Measurements from ENCODE around the gene NAT14. TPM values are rescaled to one million over a fixed set of nuclear protein-coding genes. Genes with fewer than 3 reads are reported as not detected.

The NAT14 gene
- polyA plus RNA-seq, 1 donor from 2014 or later: 129 TPM

DNA sequence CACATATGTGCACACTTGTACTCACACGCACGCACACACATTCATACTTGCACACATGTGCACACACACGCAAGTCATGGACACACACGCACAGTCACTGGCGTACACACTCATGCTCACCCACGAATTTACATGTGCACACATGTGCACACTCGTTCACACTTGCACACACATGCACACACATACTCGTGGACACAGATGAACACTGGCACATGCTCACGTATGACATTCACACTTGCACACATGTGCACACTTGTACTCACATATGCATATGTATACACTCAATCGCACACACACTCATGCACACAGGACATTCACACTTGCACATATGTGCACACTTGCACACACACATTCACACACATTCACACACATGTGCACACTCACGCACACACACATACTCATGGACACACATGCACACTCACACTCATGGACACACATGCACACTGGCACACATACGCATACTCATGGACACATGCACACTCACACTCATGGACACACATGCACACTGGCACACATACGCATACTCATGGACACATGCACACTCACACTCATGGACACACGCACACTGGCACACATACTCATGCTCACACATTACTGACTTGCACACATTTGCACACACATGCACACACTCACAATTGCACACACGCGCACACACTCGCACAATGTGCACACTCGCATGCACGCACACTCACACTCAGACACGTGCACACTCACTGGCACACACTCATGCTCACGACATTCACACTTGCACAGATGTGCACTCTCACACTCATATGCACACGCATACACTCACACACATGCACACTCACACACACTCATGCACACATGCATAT lies 42.4 kb downstream of the NAT14 start:
- Histone ChIP-seq H3K9me3 (ENCODE audit: low read length) (no peaks in the 10 kb centered on the region), H3K36me3 (ENCODE audit: insufficient read depth, low read length) (no peaks in the 10 kb centered on the region), H3K9ac (ENCODE audit: low read length) (no peak overlapping the region), H4K20me1 (ENCODE audit: insufficient read depth) (no peaks in the 10 kb centered on the region), H3K9me2 (ENCODE audit: insufficient read depth, low read length) (no peaks in the 10 kb centered on the region), H3K27ac (ENCODE audit: low read length) (no peak overlapping the region), H3F3A (ENCODE audit: insufficient read depth, low read length, poor library complexity, severe bottlenecking) (no peaks in the 10 kb centered on the region), H3K4me2 (ENCODE audit: low read length) (no peak overlapping the region), H3K27me3 (ENCODE audit: insufficient read depth, low read depth, low read length) (no peaks in the 10 kb centered on the region), H3K79me2 (replicated peaks; ENCODE audit: insufficient read depth, low read length) (no peaks in the 10 kb centered on the region), H3K4me3 (ENCODE audit: low read length) (no peak overlapping the region), H2AFZ (ENCODE audit: low read depth, low read length) (no peak overlapping the region)
- TF ChIP-seq MXI1 (conservative IDR thresholded peaks at IDR 0.05; ENCODE audit: poor library complexity, severe bottlenecking) (no peak), EP300 (conservative IDR thresholded peaks at IDR 0.05; ENCODE audit: poor library complexity, severe bottlenecking) (no peak), SMC3 (conservative IDR thresholded peaks at IDR 0.05; ENCODE audit: poor library complexity) (no peak), EZH2 (IDR thresholded peaks at IDR 0.05; ENCODE audit: borderline replicate concordance, insufficient read depth, low read length, poor library complexity, severe bottlenecking) (no peak), POLR2AphosphoS5 (IDR thresholded peaks at IDR 0.05) (no peak), RAD21 (conservative IDR thresholded peaks at IDR 0.05) (no peak), TAF1 (IDR thresholded peaks at IDR 0.05; ENCODE audit: low read depth) (no peak)
- TF ChIP-seq, protein P1, sequence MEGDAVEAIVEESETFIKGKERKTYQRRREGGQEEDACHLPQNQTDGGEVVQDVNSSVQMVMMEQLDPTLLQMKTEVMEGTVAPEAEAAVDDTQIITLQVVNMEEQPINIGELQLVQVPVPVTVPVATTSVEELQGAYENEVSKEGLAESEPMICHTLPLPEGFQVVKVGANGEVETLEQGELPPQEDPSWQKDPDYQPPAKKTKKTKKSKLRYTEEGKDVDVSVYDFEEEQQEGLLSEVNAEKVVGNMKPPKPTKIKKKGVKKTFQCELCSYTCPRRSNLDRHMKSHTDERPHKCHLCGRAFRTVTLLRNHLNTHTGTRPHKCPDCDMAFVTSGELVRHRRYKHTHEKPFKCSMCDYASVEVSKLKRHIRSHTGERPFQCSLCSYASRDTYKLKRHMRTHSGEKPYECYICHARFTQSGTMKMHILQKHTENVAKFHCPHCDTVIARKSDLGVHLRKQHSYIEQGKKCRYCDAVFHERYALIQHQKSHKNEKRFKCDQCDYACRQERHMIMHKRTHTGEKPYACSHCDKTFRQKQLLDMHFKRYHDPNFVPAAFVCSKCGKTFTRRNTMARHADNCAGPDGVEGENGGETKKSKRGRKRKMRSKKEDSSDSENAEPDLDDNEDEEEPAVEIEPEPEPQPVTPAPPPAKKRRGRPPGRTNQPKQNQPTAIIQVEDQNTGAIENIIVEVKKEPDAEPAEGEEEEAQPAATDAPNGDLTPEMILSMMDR (IDR thresholded peaks at IDR 0.05; ENCODE audit: poor library complexity, severe bottlenecking): no peak
- TF ChIP-seq, protein P2, sequence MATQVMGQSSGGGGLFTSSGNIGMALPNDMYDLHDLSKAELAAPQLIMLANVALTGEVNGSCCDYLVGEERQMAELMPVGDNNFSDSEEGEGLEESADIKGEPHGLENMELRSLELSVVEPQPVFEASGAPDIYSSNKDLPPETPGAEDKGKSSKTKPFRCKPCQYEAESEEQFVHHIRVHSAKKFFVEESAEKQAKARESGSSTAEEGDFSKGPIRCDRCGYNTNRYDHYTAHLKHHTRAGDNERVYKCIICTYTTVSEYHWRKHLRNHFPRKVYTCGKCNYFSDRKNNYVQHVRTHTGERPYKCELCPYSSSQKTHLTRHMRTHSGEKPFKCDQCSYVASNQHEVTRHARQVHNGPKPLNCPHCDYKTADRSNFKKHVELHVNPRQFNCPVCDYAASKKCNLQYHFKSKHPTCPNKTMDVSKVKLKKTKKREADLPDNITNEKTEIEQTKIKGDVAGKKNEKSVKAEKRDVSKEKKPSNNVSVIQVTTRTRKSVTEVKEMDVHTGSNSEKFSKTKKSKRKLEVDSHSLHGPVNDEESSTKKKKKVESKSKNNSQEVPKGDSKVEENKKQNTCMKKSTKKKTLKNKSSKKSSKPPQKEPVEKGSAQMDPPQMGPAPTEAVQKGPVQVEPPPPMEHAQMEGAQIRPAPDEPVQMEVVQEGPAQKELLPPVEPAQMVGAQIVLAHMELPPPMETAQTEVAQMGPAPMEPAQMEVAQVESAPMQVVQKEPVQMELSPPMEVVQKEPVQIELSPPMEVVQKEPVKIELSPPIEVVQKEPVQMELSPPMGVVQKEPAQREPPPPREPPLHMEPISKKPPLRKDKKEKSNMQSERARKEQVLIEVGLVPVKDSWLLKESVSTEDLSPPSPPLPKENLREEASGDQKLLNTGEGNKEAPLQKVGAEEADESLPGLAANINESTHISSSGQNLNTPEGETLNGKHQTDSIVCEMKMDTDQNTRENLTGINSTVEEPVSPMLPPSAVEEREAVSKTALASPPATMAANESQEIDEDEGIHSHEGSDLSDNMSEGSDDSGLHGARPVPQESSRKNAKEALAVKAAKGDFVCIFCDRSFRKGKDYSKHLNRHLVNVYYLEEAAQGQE (IDR thresholded peaks at IDR 0.05; ENCODE audit: borderline replicate concordance): no peak

- no peaks in the 10 kb centered on the region for H3K36me3 ChIP-seq (ENCODE audit: insufficient read depth, low read length)
- no peak overlapping the region for H3K4me3 ChIP-seq (ENCODE audit: low read length)
- TF ChIP-seq, protein P2 (IDR thresholded peaks at IDR 0.05; ENCODE audit: borderline replicate concordance): no peak
- TF ChIP-seq, protein P1 (IDR thresholded peaks at IDR 0.05; ENCODE audit: poor library complexity, severe bottlenecking): no peak
- TF ChIP-seq POLR2AphosphoS5 (IDR thresholded peaks at IDR 0.05) (no peak), EP300 (conservative IDR thresholded peaks at IDR 0.05; ENCODE audit: poor library complexity, severe bottlenecking) (no peak), MXI1 (conservative IDR thresholded peaks at IDR 0.05; ENCODE audit: poor library complexity, severe bottlenecking) (no peak), SMC3 (conservative IDR thresholded peaks at IDR 0.05; ENCODE audit: poor library complexity) (no peak), TAF1 (IDR thresholded peaks at IDR 0.05; ENCODE audit: low read depth) (no peak)
- no peaks in the 10 kb centered on the region for H3K79me2 ChIP-seq (replicated peaks; ENCODE audit: insufficient read depth, low read length)
- no peak overlapping the region for H3K27ac ChIP-seq (ENCODE audit: low read length)
- H3K9ac ChIP-seq (ENCODE audit: low read length): peak overlapping the region; percentile 9
- H3K4me2 ChIP-seq (ENCODE audit: low read length): no peak overlapping the region
- no peaks in the 10 kb centered on the region for H3K9me3 ChIP-seq (ENCODE audit: low read length)
- H4K20me1 ChIP-seq (ENCODE audit: insufficient read depth): no peaks in the 10 kb centered on the region
- no peak overlapping the region for H2AFZ ChIP-seq (ENCODE audit: low read depth, low read length)
- H3K9me2 ChIP-seq (ENCODE audit: insufficient read depth, low read length): no peaks in the 10 kb centered on the region
- H3K27me3 ChIP-seq (ENCODE audit: insufficient read depth, low read depth, low read length): no peaks in the 10 kb centered on the region
- H3F3A ChIP-seq (ENCODE audit: insufficient read depth, low read length, poor library complexity, severe bottlenecking): no peaks in the 10 kb centered on the region
These were observed 43.2 kb downstream of the NAT14 start for GRCh38 chr19:55528030-55528803.

Measured in neural cell (in vitro differentiated cells).